Esophagus muscularis mucosa (tissue), 4 donors: ENCODE results near the gene AUNIP. TPM values are rescaled to one million over a fixed set of nuclear protein-coding genes. Genes with fewer than 3 reads are reported as not detected.

Experiments used
- DNase-seq: peaks from one replicate; pipeline ENCODE4 v3.0.0-alpha.2; 2017; ENCODE audit errors: extremely low spot score
- H3K27ac ChIP-seq, 4 donors: fragments of 200-600 bp; sonication (generic); replicated peaks in 1 of 4; 1 replicate in 3 of 4; 2 replicates in 1 of 4; pipeline ENCODE4 v1.5.1; 2016 to 2019; ENCODE audit warnings: mild to moderate bottlenecking in 1 of 4
- H3K27me3 ChIP-seq, 4 donors: fragments of 200-600 bp; sonication (generic); one replicate each; pipeline versions ENCODE4 v1.5.1 to v1.6.0; 2016 to 2019
- H3K36me3 ChIP-seq, 4 donors: fragments of 200-600 bp; sonication (generic); one replicate each; pipeline ENCODE4 v1.5.1; 2016 to 2019
- H3K4me1 ChIP-seq, 4 donors: fragments of 200-600 bp; sonication (generic); one replicate each; pipeline ENCODE4 v1.5.1; 2016 to 2019
- H3K4me3 ChIP-seq, 4 donors: fragments of 200-600 bp; sonication (generic); 1 replicate in 2 of 4; 2 replicates in 2 of 4; pipeline ENCODE4 v1.5.1; 2016 to 2019; ENCODE audit warnings: mild to moderate bottlenecking in 4 of 4, moderate library complexity in 1 of 4
- H3K9me3 ChIP-seq, 4 donors: fragments of 200-600 bp; sonication (generic); 1 replicate in 3 of 4; 2 replicates in 1 of 4; pipeline ENCODE4 v1.5.1; 2016 to 2019
- CTCF ChIP-seq, 3 experiments: fragments of 200-600 bp in 2 of 3; fragments of 450-650 bp in 1 of 3; sonication (generic) in 2 of 3; IDR thresholded peaks; one replicate each; pipeline ENCODE4 v1.5.1; 2017 to 2019; ENCODE audit warnings: antibody characterized with exemption in 3 of 3, mild to moderate bottlenecking in 2 of 3, moderate library complexity in 1 of 3
- EP300 ChIP-seq: sonication (generic); formaldehyde crosslinking; IDR thresholded peaks from one replicate; pipeline ENCODE4 v1.6.1; 2017; ENCODE audit warnings: antibody characterized with exemption
- POLR2A ChIP-seq: fragments of 450-650 bp; IDR thresholded peaks from one replicate; pipeline ENCODE4 v1.6.1; 2017; ENCODE audit warnings: antibody characterized with exemption, moderate library complexity, mild to moderate bottlenecking, low read depth
- POLR2AphosphoS5 ChIP-seq, 2 donors: sonication (generic); formaldehyde crosslinking; IDR thresholded peaks; one replicate each; pipeline ENCODE4 v1.6.1; 2017; ENCODE audit warnings: antibody characterized with exemption in 2 of 2
- WGBS: methylation state at CpG from one replicate; pipeline ENCODE4 v1.1.5; 2018; 5-methylcytosine and 5-hydroxymethylcytosine counted together
- intact Hi-C: fragments of 100-400 bp; cut with DNase I; formaldehyde crosslinking; loops from one replicate; pipeline ENCODE4 v1.15.1; 2023
- total RNA-seq, 4 donors: library from RNA; depleted of rRNA; stranded (reverse); fragments of >200 nt; gene quantifications; one replicate each; pipeline versions ENCODE4 v1.1.0 to v1.2.1, GENCODE V29; 2016

The AUNIP gene
- total RNA-seq, 4 donors from 2014 or later = not detected

GRCh38 chr1:25902462-25902861 is 43.2 kb upstream of the AUNIP start:
- TF ChIP-seq POLR2A = no peak
- no peak for TF ChIP-seq EP300
- TF ChIP-seq POLR2AphosphoS5 (IDR thresholded peaks at IDR 0.05) = no peak
- TF ChIP-seq CTCF (IDR thresholded peaks at IDR 0.05) = no peak
- 74% methylated on average over 3 of the region's 3 CpGs for WGBS
- intact Hi-C loops = no loop called here
- no peak for DNase-seq
- Histone ChIP-seq H3K27ac (no peak overlapping the region), H3K9me3 (no peaks in the 10 kb centered on the region), H3K4me1 (peaks cover 17 to 33% (median 30%) of the 10 kb centered on the region in 4 donors), H3K36me3 (peaks cover 0 to 42% (median 17%) of the 10 kb centered on the region in 4 donors), H3K4me3 (no peak overlapping the region), H3K27me3 (no peaks in the 10 kb centered on the region)

- intact Hi-C loops = no loop called here
- Histone ChIP-seq H3K27me3 (no peaks in the 10 kb centered on the region), H3K36me3 (peaks cover 0 to 42% (median 17%) of the 10 kb centered on the region in 4 donors), H3K27ac (no peak overlapping the region), H3K9me3 (no peaks in the 10 kb centered on the region), H3K4me1 (peaks cover 18 to 27% (median 22%) of the 10 kb centered on the region in 4 donors), H3K4me3 (no peak overlapping the region)
- TF ChIP-seq POLR2A (no peak), CTCF (IDR thresholded peaks at IDR 0.05) (no peak)
- no peak for DNase-seq
- 88% methylated on average over 5 of the region's 5 CpGs for WGBS
Observed at GRCh38 chr1:25900219-25900618, 41.0 kb upstream of the AUNIP start.

- H3K27ac ChIP-seq = no peak overlapping the region
- DNase-seq = no peak
- H3K4me3 ChIP-seq = no peak overlapping the region
- intact Hi-C loops = loop anchor here (5.0 kb wide), 1 partner anchor 77 kb away; no protein-coding TSS in a partner anchor
- no peaks in the 10 kb centered on the region for H3K9me3 ChIP-seq
- 75% methylated on average over 6 of the region's 6 CpGs for WGBS
- no peaks in the 10 kb centered on the region for H3K27me3 ChIP-seq
- H3K36me3 ChIP-seq = peaks cover 0 to 42% (median 17%) of the 10 kb centered on the region in 4 donors
- TF ChIP-seq CTCF (IDR thresholded peaks at IDR 0.05) (no peak), POLR2AphosphoS5 (IDR thresholded peaks at IDR 0.05) (no peak), POLR2A (no peak), EP300 (no peak)
- H3K4me1 ChIP-seq = peaks cover 16 to 29% (median 22%) of the 10 kb centered on the region in 4 donors
Observed at GRCh38 chr1:25899792-25900191, 40.5 kb upstream of the AUNIP start.

- Histone ChIP-seq H3K9me3 (no peaks in the 10 kb centered on the region), H3K27ac (no peak overlapping the region), H3K36me3 (peaks cover 0 to 42% (median 17%) of the 10 kb centered on the region in 4 donors), H3K27me3 (no peaks in the 10 kb centered on the region), H3K4me3 (no peak overlapping the region), H3K4me1 (peaks cover 10 to 17% (median 14%) of the 10 kb centered on the region in 4 donors)
- TF ChIP-seq EP300 = no peak
- TF ChIP-seq POLR2AphosphoS5 (IDR thresholded peaks at IDR 0.05) = no peak
- TF ChIP-seq POLR2A = no peak
- no peak for DNase-seq
- intact Hi-C loops = loop anchor here (5.0 kb wide), 1 partner anchor 76 kb away; no protein-coding TSS in a partner anchor
- 86% methylated on average over 11 of the region's 11 CpGs for WGBS
Observed at GRCh38 chr1:25898223-25899015, 39.2 kb upstream of the AUNIP start.

- H3K4me1 ChIP-seq = peaks cover 10 to 23% (median 21%) of the 10 kb centered on the region in 4 donors
- peaks cover 0 to 42% (median 17%) of the 10 kb centered on the region in 4 donors for H3K36me3 ChIP-seq
- no peak for DNase-seq
- WGBS = 67% methylated on average over 5 of the region's 5 CpGs
- no peak overlapping the region for H3K27ac ChIP-seq
- H3K27me3 ChIP-seq = no peaks in the 10 kb centered on the region
- no peak overlapping the region for H3K4me3 ChIP-seq
- H3K9me3 ChIP-seq = no peaks in the 10 kb centered on the region
- intact Hi-C loops = loop anchor here (5.0 kb wide), 1 partner anchor 75 kb away; no protein-coding TSS in a partner anchor
- TF ChIP-seq POLR2AphosphoS5 (IDR thresholded peaks at IDR 0.05) (no peak), POLR2A (no peak), EP300 (no peak), CTCF (IDR thresholded peaks at IDR 0.05) (no peak)
Observed at GRCh38 chr1:25897754-25898153, 38.5 kb upstream of the AUNIP start.
